HT1080 (cell line): ENCODE data around the gene UQCC2. TPM values are rescaled to one million over a fixed set of nuclear protein-coding genes. Genes with fewer than 3 reads are reported as not detected.

Experiments
- DNase-seq: peaks from one replicate; pipeline ENCODE4 v3.0.0-alpha.2; 2015; ENCODE audit warnings: low read depth
- total RNA-seq: library from RNA; depleted of rRNA; stranded (reverse); fragments of >200 nt; shearing (Covaris generic); gene quantifications from 2 replicates; pipeline ENCODE4 v1.2.3, GENCODE V29; 2014

Gene UQCC2
- total RNA-seq, 1 experiment from 2014 or later, result 29.8 TPM

DNA sequence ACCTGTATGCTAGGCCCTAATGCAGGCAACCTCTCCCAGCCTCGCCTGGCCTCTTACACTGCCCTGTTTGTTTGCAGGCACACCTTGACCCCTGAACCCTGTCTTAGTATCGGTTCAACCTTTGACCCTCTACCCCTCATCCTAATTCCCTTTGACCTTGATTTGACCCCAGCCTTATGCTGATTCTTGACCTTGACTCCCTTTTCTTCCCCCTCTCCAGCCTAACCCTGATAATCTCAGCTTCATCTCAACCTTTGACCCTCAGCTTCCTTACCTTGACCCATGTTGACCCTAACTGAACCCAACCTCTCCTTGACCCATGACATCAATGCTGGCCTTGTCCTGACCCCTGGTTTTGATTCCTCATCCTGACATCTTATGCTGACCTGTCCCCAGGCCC lies 33.8 kb downstream of the UQCC2 start:
- DNase-seq, result no peak

DNA sequence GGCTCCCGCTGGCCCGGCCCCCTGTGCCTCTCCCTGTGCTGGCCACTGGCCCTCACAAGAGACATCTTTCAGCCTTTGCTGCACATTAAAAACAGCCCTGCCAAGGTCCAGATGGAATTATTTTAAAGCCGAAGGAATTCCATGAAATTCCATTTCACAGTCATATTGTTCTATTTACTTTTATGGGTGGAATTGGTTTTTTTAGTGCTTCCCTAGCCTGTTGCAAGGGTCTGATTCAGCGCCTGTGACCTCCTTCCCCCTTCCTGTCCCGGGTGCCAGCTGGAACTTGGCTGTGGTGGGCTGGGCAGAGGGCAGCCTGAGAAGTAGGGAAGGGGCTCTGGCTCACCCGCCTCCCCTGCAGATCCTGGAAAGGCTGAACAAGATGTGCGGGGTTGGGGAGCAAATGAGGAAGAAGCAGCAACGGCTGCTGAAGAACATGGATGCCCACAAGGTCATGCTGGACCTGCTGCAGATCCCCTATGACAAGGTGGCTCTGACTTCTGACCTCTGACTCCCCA lies 34.3 kb downstream of the UQCC2 start:
- no peak for DNase-seq

DNA sequence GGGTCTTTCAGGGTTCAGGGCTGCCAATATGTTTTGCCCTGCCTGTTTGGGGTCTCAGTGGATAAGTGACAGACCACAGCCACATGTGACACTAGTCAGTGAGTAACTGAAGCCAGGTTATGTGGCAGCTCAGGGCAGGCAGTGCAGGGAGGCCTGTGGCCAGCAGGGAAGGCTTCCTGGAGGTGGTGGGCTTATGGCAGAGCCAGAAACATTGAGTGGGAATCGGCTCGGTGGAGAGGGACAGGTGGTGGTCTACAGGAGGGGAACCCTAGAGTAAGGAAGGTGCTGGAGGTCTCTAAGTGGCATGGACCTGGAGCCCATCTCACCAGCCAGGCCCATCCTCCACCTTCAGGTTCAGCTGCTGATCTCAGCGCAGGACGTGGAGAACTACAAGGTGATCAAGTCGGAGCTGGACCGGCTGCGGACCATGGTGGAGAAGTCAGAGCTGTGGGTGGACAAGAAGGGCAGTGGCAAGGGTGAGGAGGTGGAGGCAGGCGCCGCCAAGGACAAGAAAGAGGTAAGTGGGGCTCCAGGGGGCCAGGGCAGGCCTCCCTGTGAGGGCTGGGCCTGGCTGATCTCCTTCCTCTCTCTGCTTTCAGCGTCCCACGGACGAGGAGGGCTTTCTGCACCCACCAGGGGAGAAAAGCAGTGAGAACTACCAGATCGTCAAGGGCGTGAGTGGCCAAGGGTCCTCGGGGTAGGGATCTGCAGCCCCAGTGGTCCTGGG lies 34.9 kb downstream of the UQCC2 start:
- DNase-seq, result no peak

DNA sequence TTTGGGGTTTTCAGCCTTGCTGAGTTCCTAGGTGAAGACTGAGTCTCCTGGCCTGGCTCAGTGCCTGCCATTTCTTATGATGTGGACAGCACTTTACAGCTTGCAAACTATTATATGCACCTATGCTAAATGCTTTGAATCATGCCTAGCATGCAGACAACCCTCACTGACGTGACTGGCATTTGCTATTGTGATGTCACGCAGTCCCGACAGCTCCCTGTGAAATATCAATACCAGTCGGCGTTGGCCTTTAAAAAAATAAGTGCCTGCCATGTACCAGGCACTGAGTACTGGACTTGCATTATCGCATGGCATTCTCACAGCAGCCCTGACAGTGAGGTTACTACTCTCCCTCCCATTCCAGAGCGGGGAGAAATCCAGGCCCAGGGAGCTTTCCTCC lies 35.5 kb downstream of the UQCC2 start:
- no peak for DNase-seq

DNA sequence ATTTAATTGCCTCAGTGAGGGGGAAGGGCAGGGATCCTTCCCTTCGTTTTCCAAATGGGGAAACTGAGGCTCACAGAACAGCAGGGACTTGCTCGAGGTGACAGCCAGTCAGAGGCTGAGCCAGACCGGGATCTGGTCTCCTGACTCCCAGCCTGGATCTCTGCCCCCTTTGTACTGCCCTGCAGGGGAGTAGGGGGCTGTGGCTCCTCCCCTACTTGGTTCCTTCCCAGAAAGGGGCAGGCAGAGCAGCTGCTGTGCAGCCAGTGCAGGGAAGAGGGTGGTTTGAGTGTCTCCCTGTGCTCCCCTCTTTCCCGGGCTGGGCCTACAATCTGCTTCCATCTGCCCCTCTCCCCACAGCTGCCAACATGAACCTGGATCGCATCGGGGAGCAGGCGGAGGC lies 37.6 kb downstream of the UQCC2 start:
- DNase-seq, result no peak

DNA sequence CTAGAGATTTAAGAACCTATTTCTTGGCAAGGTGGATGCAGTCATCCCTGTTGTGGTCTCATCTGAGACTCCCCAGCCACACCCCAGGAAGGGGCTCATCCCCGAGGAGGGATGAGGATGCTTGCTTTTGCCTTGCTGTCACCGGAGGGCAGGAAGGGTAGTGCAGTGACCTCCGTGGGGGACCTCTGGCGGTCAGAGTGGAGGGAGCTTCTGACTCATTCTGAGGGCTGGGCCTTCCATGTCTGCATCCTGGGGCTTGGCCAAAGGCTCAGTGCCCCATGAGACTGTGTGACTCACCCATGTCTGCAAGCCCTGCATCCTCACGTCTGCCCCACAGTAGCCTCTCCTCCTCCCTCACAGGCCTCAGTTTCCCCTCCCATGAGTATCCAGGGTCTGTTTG lies 38.7 kb downstream of the UQCC2 start:
- DNase-seq, result peak; percentile 97

DNA sequence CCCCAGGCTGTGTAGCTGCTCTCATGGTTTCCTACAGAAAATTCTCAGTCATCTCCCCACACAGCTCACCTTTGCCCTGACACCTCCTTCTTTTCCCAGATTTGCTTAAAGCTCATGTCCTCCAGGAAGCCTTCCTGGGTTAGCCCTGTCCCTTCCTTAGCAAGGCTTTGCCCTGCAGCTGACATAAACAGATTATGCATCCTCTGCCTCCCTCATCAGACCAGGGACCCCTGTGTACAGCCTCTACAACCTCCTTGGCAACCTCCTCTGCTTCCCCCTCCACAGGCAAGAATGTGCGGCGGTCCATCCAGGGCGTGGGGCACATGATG lies 39.8 kb downstream of the UQCC2 start:
- DNase-seq, result no peak

DNA sequence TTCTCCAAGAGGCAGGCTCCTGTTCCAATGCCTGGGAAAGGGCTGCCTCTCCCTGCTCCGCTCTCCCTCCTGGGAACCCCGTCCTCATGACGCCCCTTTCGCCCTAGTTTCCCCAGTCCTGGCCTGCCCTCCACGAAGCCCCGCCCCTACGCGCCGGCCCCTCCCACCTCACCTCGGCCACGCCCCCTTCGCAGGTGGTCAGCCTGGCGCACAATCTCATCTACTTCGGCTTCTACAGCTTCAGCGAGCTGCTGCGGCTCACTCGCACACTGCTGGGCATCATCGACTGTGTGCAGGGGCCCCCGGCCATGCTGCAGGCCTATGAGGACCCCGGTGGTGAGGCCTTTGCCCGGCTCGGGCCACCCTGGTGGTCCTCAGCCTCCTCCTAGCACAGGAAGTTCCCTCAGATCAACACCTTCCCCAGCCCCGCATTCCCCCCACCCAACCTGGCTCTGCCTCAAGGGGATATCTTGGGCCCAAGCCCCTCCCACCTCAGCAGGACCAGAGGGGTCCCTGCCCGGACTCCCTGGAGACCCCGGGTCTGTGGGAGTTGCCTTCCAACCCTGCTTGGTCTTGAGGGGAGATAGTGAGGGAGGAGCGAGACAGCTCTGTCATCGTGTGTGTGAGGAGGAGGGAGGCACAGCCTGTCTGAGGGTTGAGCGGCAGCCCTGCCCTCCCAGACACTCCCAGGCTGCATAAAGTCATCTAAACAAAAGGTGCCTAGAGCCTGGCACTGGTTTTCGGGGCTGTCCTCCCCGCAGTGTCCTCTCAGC lies 40.3 kb downstream of the UQCC2 start:
- peak; percentile 17 for DNase-seq

DNA sequence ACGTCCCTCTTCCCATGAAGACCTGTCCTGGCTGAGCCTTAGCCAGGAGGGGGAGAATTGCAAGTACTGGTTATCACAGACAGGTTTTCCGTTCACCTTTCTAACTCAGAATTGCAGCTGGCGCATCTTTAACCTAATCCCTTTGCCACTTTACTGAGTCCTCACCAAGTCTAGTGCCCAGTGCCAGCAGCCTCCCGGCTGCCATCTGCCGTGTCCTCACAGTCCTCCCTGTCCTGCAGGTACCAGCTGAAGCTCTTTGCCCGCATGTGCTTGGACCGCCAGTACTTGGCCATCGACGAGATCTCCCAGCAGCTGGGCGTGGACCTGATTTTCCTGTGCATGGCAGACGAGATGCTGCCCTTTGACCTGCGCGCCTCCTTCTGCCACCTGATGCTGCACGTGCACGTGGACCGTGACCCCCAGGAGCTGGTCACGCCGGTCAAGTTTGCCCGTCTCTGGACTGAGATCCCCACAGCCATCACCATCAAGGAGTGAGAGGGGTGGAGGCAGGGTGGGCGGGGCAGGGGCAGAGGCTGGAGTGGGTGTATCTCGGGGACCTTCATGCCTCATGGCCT lies 41.3 kb downstream of the UQCC2 start:
- no peak for DNase-seq

DNA sequence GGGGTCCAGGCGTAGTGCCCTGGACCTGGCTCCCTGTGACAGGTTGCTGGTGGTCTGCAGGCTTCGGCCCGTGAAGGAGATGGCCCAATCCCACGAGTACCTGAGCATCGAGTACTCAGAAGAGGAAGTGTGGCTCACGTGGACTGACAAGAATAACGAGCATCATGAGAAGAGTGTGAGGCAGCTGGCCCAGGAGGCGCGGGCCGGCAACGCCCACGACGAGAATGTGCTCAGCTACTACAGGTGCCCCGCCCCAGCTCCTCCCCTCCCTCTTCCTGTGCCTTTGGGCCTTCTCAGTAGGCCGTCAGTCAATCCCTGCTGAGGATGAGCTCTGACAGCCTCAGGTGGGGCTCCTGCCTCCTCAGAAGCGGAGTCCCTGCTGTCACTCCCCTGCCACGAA lies 42.6 kb downstream of the UQCC2 start:
- peak; percentile 28 for DNase-seq

DNA sequence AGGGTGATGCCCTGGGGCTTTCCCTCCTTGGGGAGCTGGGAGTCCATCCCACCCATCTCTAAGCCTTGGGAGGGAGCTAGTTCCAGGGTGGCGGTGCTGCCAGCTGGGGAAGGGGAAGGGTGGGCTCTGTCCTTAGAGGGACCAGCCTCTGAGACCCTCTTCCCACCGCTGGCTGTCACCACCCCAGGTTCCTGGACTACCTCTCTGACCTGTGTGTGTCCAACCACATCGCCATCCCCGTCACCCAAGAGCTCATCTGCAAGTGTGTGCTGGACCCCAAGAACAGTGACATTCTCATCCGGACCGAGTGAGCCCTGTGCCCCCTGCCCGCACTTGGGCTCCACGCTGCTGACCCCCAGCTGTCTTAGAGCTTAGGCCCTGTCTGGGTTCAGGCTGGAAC lies 43.2 kb downstream of the UQCC2 start:
- no peak for DNase-seq

DNA sequence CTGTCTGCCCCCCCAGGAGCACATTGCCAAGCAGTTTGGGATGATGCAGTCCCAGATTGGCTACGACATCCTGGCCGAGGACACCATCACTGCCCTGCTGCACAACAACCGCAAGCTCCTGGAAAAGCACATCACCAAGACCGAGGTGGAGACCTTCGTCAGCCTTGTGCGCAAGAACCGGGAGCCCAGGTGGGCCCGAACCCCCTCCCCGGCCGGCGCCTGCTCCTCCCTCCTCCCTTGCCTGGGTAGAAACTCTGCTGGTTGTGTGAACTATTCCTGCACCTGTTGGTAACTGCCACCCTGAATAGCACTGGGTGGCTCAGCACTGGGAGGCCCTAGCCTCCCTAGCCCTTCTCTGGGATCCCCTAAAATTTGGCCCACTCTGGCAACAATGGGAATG lies 43.7 kb downstream of the UQCC2 start:
- DNase-seq, result no peak

DNA sequence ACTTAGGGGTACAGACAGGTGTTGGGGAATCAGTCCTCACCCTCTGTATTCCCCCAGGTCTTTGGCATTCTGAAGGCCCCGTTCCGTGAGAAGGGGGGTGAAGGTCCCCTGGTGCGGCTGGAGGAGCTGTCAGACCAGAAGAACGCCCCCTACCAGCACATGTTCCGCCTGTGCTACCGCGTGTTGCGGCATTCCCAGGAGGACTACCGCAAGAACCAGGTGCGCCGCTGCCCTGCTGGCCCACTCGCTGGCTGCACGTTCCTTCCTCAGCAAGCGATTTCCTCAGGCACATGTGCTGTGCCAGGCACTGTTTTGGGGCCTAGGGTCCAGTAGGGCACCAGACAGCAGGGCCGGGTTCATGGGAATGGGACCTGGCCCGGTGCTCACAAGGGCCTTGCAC lies 44.4 kb downstream of the UQCC2 start:
- DNase-seq, result no peak

DNA sequence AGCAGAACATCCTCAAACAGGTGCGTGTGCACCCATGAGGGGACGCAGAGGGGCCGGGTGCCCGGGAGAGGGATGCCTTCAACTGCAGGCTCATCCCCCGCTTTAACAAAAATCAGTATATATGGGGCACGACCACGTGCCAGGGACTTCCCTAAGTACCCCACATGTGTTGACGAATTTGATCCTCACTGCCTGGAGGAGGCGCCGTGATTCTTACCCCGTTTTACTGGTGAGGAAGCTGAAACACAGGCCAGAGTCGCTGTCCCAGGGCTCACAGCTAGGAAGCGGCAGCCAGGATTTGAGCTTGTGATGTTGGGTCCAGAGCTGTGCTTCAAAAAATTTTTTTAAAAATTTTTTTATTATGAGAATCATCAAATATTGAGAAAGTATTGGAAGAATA lies 45.5 kb downstream of the UQCC2 start:
- no peak for DNase-seq

DNA sequence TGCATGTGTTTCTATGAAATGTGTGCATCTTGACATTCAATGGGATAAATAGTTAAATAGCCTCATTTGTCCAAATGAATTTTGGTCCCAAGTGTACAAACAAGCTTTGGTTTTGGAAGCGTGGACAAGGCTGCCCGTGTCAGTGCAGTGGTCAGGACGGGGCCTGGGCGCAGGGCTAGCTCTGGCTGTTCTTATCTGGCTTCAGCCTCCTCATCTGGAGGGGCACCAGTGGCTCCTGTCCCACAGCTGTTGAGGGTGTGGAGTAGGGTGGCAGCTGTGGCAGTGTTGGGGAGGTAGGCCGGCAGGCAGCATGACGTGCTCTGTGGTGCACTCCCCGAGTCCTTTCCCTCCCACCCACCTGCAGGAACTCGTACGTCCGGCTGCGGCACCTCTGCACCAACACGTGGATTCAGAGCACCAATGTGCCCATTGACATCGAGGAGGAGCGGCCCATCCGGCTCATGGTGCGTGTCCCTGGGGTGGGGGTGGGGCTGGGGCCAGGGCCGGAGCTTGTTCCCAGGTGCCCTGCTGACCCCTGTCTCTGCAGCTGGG lies 46.9 kb downstream of the UQCC2 start:
- DNase-seq, result no peak

DNA sequence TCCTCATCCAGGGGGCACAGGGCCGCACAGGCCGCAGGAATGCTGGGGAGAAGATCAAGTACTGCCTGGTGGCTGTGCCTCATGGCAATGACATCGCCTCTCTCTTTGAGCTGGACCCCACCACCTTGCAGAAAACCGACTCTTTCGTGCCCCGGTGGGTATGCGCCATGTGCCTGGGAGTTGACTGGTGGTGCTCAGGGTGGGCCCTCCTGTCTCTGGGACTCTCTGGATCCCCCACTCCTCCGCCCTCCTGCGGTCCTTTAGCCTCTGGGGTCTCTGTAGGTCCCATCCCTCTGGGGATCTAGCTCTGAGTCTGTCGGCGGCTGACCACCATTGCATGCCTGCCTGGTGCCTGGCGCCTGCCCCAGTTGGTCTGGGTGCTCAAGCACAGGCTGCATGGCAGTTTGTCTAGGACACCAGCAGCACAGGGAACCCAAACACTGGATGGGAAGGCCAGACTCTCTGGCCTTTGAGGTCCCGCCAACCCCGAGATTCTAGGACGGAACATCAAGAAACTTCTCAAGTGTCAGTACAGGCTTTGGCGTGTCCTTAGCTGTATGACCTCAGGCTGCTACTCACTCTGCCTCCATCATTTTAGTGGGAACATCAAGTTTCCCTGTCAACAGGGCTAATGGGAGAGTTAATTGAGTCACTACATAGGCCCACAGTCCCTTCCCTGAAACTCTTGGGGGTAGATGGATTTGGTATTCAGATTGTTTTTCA lies 47.6 kb downstream of the UQCC2 start:
- DNase-seq, result no peak

DNA sequence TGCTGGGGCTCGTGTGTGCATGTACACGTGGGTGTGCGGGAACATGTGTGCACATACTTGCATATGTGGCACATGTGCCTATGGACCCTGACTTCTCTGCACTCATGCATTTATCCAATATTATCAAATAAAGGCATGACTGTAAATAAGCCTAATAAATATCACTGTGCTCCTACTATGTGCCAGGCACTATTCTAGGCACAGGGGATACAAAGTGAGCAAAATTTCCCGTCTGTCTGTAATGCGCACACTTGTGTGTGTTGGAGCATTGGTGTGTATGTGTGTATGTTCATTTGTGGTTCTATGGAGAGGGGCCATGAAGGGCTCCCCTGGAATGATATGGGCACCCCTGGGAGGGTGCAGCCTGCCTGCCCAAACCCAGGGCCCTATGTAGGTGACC lies 48.5 kb downstream of the UQCC2 start:
- no peak for DNase-seq

DNA sequence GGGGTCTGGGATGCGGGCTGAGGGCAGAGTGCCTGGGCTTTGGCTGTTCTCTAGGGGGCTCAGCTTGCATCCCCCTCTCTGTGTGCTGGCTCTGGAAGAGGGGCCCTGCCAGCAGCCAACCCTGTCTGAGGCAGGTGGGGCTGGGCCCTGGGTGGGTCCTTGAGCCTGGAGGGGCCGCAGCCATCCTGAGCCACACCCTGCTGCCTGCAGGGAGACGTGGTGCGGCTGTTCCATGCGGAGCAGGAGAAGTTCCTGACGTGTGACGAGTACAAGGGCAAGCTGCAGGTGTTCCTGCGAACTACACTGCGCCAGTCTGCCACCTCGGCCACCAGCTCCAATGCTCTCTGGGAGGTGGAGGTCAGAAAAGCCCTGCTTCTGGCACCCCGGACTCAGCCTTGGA lies 49.2 kb downstream of the UQCC2 start:
- no peak for DNase-seq

DNA sequence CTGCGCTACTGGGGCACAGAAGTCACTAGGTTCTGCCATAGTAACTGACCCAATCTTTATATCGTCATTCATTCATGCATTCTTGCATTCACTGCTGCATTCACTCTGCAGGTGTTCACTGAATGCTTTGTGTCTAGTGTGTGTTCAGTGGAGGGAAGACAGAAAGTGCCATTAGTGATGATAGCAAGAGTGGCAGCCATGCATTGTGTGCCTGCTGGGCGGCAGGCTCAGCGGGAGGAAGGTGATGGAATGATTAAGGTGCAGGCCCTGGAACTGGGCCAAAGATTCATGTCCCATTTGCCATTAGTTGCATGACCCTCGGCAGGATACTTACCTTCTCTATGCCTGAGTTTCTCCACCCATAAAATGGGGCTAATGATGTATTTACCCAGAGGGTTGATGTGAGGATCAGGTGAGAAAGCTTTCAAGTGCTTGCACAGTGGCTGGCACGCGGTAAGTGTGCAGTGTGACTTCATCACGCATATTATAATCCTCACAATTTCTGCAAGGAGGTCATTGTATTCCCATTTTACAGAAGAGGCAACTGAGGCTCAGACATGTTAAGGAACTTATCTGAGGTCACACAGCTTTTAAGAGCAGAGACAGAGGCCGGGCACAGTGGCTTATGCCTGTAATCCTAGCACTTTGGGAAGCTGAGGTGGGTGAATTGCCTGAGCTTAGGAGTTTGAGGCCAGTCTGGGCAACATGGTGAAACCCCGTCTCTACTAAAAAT lies 50.2 kb downstream of the UQCC2 start:
- no peak for DNase-seq

DNA sequence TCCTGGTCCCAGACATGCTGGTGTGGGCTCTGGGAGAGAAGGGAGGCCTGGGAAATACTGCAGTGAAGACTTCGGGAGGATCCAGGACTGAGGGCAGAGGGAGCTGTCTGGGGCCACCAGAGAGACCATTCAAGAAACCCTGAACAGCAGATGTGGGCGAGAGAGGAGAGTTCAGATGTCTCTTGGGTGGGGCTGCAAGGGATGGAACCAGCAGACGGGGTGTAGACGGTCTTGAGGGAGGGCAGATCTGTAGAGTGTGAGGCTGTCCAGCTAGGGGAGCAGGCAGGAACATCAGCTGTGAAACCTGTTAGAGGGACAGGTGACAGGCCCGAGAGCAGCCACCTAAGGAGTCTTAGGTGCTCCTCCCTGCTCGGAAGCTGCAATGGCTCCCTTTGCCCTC lies 51.5 kb downstream of the UQCC2 start:
- DNase-seq, result no peak
